Measurements from ENCODE around the gene PEAK3. TPM values are rescaled to one million over a fixed set of nuclear protein-coding genes. Genes with fewer than 3 reads are reported as not detected.

The PEAK3 gene
- total and polyA plus RNA-seq, 10 of the 15 experiments (the other 5 are each of a cell fraction or from before 2014, with no cell fraction given), result 0.03 to 0.10 (median 0.05) TPM; not detected in 7

- H3K4me2 ChIP-seq (ENCODE audit: control insufficient read depth, insufficient read depth), result no peak overlapping the region
- CTCF ChIA-PET, result interaction anchor here (1.3 to 2.5 kb wide), 3 partner anchors 12 to 105 kb away, joined by 4 to 13 read pairs (median 9); no protein-coding TSS in a partner anchor
- peaks cover 30% of the 10 kb centered on the region for H3K4me1 ChIP-seq (ENCODE audit: control insufficient read depth, insufficient read depth, low read length)
- 72% methylated on average over 13 of the region's 13 CpGs for WGBS (ENCODE audit: insufficient coverage, insufficient replicate concordance, low lambda C conversion rate, missing lambda C conversion rate)
- intact Hi-C loops (cut with micrococcal nuclease; ENCODE audit: unreplicated experiment), result no loop called here
- no peaks in the 10 kb centered on the region for H3K9me3 ChIP-seq (replicated peaks; ENCODE audit: control insufficient read depth, insufficient read depth, low read length)
- ATAC-seq (no peak), DNase-seq (ENCODE audit: low read depth, low spot score) (no peak), FAIRE-seq (no peak)
- H3K9ac ChIP-seq (ENCODE audit: control insufficient read depth, insufficient read depth, low read length), result no peak overlapping the region
- peaks cover 0 to 2% of the 10 kb centered on the region in 2 experiments; a peak in 1 of 4 replicates for H3K27me3 ChIP-seq (replicated peaks in 1 of 2; ENCODE audit: control insufficient read depth in 2 of 2, insufficient read depth in 2 of 2, low read length in 1 of 2)
- no peaks in the 10 kb centered on the region; the same call in 1 of the 2 replicates for H3K79me2 ChIP-seq (ENCODE audit: control insufficient read depth, insufficient read depth, low read length)
- no peak overlapping the region for H3K27ac ChIP-seq (ENCODE audit: control insufficient read depth, insufficient read depth)
- H2AFZ ChIP-seq (ENCODE audit: control insufficient read depth, low read depth, low read length), result no peak overlapping the region
- TF ChIP-seq NFXL1 (IDR thresholded peaks at IDR 0.05; ENCODE audit: borderline replicate concordance) (no peak), SUZ12 (IDR thresholded peaks at IDR 0.05; ENCODE audit: unreplicated experiment) (no peak), BCLAF1 (IDR thresholded peaks at IDR 0.05) (no peak), MYB (IDR thresholded peaks at IDR 0.05; ENCODE audit: borderline replicate concordance, low read depth, low read length) (no peak), TCF7 (IDR thresholded peaks at IDR 0.05; ENCODE audit: borderline replicate concordance) (no peak), RBBP5 (conservative IDR thresholded peaks at IDR 0.05) (no peak)
- H3K4me3 ChIP-seq, result no peak overlapping the region
- no peaks in the 10 kb centered on the region for H3K36me3 ChIP-seq (ENCODE audit: control insufficient read depth in 2 of 2, insufficient read depth in 2 of 2, low read length in 1 of 2)
- SMC1A ChIA-PET (ENCODE audit: uncharacterized antibody, unreplicated experiment), result interaction anchor here (0.7 to 2.9 kb wide), 7 partner anchors 10 to 186 kb away, joined by 3 to 11 read pairs (median 3); no protein-coding TSS in a partner anchor
- RAD21 ChIA-PET (ENCODE audit: unreplicated experiment), result interaction anchor here (0.8 to 1.6 kb wide), 3 partner anchors 29 to 116 kb away, joined by 3 to 4 read pairs (median 3); no protein-coding TSS in a partner anchor
- POLR2A ChIA-PET, result no interaction called here
- in situ Hi-C loops (cut with MboI), result no loop called here
- BruUV-seq (replicated peaks), result no TSS peak
- no peaks in the 10 kb centered on the region for H4K20me1 ChIP-seq (ENCODE audit: control insufficient read depth, insufficient read depth)
Measured at GRCh38 chr19:2287585-2288337, 5.8 kb upstream of the PEAK3 start.
